CD4-positive, alpha-beta T cell treated with Interleukin-6 at 100 ng/mL for 8 hours (primary cell): ENCODE data around the gene GALNTL6.
A peak's percentile ranks its signal among the peaks of the same experiment; 100 is the strongest.
"Not testable (repeated sequence)": the region's sequence is repeated elsewhere in the genome, so short reads cannot be mapped to it uniquely, and the experiment has no call there.

Source experiments
- DNase-seq: peaks from one replicate; pipeline ENCODE4 v3.0.0-alpha.2; 2020; ENCODE audit warnings: mixed read lengths, low spot score

GALNTL6 gene

DNA sequence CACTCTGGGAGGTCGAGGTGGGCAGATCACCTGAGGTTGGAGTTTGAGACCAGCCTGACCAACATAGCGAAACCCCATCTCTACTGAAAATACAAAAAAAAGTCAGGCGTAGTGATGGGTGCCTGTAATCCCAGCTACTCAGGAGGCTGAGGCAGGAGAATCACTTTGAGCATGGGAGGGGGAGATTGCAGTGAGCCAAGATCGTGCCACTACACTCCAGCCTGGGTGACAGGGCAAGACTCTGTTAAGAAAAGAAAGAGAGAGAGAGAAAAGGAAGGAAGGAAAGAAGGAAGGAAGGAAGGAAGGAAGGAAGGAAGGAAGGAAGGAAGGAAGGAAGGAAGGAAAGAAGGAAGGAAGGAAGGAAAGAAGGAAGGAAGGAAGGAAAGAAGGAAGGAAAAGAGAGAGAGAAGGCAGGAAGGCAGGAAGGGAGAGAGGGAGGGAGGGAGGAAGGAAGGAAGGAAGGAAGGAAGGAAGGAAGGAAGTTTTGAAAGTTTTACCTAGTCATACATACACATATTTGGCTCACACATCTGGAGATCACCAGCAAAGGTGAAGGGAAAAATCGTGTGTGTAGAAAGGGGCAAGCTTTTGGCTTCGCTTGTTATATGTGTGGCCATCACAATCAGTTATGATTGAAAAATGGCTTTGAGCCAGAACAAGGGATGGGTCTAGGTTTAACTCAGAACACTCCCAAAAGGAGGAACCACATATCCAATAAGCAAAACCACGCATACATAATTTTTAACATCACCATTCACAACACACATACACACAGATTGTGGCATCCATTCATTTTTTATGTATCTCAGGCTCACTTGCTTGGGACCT is 1208.8 kb downstream of the GALNTL6 start:
- not testable (repeated sequence) for DNase-seq

DNA sequence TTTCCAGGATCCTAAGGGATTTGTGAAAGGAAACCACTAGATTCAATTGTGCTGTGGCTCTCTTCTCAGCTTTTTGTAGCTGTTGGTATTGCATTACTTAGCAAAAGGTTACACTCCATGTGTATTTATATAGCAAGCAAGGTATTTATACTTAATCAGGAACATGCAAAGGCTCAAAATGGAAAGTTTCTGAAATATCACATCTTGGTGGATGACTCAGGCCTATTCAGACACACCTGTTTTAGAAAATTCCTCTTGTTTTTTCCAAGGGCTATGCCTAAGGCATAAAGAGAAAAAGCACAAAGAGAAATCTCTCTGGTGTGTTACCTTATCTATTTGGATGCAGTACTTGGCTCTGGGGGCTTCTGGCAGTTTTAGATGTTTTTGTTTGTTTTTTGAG is 1211.0 kb downstream of the GALNTL6 start:
- DNase-seq, result no peak

DNA sequence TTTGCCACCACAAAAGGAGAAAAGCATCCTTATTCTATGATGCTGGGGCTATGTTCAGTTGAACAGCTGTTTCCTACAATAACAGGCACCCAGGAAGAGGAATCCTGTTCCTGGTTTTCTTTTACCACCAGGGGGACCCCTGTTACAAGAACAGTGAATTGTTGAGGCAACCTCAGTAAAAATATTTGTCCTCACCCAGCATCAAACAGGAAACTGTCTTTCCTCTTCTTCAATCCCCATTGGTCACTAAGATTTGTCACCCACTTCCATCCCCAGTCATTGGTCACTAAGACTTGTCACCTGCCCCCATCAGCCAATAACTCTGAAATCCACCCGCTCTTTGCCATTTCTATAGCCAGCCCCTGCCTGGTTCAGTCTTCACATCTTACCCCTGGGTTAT is 1211.9 kb downstream of the GALNTL6 start:
- DNase-seq, result peak; percentile 21

DNA sequence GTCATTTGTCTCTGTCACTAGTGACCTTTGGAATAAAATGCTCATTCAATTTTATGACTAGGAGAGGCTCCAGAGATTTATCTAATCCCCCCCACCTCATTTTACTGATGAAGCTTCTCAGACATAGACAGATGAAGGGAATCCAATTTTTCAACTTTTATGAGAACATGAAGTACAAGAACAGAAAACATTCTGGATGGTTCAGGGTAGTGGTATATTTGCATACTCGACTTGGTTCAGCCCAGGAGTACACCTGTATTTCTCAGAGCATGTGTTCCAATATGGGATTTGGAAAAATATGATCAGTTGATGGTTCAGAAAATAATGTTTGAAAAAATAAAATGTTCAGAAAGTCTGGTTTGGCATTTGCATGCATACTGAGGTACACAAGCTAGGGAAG is 1224.0 kb downstream of the GALNTL6 start:
- DNase-seq, result no peak

DNA sequence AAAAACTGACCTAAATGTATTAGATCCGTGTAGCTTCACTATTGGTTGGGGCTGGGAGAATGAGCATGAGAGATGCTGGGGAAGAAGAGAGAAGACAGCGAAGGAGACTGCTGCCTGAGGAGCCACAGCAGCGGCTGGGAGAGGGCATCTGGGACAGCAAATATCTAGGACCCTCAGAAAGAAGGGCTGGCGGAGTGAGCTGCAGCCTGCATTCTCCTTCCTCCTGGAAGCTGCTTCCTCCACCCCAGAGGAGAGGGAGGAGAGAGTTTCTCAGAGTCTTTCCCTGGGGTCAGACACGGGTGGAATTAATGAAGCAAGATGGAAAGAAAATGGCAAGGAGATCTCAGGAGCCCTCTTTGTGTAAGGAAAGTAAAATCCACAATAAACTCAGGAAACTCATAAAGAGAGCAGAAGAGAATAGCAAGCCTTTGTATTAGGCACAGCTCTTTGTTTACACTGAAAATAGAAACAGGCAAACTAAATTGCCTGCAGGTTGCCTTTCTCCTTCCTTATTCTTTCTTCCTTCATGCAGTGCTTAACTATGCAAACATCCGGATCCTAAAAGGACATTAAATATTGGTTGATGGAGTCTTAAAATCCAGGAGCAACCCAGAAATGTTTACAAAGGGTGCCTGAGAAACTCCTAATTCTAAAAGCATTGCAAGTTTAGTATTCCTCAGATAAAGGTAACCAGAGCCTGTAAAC is 1225.1 kb downstream of the GALNTL6 start:
- no peak for DNase-seq

DNA sequence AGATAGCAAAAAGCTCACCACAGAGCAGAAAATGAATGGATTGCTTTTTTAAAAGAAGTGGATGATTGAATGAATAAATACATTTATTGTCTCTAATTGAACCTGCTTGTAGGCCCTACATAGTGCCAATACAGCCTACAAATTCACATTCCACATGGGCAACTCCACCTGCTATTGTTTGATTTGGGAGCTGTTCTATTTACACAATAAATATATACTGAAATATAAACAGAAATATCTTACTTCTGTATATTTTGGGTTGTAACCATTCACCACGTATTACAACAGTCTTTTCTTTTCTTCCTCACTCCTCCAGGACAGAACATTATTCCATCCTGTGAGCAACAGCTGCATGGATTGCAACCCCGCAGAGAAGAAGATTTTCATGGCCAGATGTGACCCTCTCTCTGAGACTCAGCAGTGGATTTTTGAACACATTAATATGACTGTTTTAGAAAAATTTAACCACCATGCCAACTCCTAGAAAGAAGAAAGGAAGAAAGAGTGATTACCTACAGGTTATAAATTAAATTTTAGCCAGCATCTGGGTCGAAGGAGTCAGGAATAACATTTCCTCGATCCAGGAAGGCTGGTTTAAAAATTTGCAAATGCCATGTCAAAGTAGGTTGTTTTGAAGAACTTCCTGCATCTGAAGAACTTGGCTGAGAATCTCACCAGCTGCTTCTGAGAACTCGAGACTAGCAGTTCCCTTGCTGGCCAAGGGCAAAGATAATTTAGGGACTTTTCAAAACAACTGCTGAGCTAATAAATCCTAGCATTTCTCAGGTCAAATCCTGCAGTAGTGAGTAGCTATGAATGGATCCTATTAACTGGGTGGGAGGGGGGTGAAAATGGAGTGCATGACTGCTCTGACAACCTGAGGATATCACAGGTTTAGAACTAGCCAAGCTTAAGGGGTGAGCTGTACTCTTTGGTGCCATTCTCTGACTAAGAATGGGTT is 1226.7 kb downstream of the GALNTL6 start:
- no peak for DNase-seq

DNA sequence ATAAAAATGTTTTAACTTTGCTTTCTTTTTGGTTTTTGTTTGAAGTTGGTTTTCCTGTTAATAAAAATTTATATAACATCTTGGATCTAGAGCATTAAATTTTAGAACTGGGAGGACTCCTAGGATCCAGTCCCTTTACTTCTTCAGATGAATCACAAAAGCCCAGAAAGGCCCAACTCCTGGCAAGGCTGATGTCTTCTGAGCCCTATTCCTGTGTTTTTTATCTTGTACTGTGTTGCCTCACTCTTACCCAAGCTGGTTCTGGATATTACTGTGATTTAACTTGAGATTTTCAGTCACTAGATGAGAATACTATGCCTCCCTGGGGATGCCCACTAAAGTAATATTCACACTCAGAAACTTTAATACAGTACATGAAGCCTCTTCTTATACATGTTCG is 1228.3 kb downstream of the GALNTL6 start:
- DNase-seq, result no peak

DNA sequence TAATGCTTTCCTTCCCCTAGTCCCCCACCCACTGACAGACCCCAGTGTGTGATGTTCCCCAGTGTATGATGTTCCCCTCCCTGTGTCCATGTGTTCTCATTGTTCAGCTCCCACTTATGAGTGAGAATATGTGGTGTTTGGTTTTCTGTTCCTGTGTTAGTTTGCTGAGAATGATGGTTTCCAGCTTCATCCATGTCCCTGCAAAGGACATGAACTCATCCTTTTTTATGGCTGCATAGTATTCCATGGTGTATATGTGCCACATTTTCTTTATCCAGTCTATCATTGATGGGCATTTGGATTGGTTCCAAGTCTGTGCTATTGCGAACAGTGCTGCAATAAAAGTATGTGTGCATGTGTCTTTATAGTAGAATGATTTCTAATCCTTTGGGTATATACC is 1228.9 kb downstream of the GALNTL6 start:
- not testable (repeated sequence) for DNase-seq

DNA sequence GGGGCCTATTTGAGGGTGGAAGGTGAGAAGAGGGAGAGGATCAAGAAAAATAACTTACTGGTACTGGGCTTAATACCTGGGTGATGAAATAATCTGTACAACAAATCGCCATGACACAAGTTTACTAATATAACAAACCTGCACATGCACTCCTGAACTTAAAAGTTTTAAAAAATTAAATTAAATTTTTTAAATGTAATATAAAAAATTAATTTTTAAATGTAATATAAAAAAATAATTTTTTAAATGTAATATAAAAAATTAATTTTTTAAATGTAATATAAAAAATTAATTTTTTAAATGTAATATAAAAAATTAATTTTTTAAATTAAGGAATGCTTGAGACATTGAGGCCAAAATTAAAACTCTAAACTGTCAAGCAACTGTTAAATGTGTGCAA is 1231.1 kb downstream of the GALNTL6 start:
- DNase-seq, result no peak

DNA sequence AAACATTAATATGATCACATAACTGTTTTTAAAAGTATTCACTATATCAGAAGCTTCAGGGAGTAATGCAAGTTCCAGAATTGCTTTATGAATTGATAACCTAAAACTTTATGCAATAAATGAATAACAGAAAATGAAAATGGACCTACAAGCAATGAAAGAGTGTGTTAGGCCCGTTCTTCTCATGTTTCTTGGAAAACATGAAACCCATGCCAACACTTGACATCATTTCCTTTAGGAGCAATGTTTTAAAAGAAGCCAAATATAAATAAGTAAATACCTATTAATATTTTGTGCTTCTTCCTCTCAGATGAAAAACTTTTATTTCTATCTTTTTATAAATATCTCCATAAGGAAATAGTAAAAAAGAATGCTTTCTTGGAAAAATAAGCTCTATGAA is 1232.4 kb downstream of the GALNTL6 start:
- DNase-seq, result no peak

DNA sequence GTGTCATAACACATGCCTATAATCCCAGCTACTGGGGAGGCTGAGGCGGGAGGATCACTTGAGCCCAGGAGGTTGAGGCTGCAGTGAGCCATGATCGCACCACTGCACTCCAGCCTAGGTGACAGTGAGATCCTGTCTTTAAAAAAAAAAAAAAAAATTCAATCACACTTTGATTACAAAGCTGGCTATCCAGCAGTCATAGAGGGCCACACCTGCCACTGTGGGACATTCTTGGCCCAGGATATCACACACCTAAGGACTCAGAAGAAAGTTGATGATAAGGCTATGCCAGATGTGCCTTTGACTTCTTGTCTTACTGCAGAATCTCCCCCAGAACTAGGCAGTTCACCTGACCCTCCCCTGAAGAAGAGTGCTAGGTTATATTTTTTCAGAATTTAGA is 1232.9 kb downstream of the GALNTL6 start:
- DNase-seq, result no peak

DNA sequence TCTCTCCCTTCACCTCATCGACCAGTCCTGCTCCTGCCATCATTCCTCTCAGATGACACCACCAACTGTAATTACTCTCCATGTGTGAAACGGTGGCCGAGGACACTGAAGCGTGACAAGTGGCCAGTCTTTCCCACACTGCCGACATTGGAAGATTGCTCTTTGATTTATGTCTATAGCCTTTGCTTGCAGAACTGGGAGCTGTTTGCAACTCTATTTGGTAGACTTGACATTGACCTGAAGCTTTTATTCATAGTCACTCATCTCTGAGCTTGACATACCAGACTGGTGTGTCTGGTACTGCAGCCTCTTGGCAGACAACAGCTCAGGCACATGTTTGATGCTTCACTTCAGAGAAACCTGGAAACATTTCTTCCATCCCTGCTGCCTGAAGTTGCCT is 1233.6 kb downstream of the GALNTL6 start:
- DNase-seq, result no peak

DNA sequence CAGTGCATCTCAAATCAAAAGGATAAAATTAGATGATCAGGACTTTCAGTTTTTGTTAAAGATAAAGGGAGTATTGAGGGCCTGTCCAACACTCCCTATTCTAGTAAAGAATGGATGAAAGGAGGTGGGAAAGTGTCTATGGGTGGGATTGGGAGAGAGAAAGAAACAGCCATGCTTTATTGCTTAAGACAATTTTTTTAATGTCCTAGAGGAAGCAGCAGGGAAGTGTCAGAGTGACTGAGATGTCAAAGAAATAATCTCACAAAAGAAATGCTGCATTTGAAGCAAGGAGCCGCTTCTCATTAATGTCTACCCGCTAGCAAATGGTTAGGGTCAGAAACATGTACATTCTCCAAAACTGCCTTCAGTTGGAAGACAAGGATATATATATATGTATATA is 1238.0 kb downstream of the GALNTL6 start:
- no peak for DNase-seq

DNA sequence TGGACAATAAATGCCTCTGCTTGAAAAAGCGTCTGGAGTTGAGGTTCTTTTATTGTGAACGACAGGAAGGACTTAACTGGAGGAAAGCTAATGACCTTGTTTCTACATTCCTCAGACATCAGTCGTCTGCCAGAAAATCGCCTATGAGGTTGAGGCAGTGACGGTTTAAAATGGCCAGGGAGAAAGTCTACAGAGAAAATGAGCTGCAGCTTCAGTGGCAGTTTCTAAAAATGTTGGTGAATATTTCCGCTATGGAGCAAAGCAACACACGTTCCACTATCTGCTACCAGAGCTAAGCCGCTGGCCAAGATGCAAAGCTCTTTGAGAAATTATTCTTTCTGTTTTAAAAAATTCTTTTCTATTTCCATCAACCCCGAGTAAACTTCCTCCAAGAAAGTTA is 1238.5 kb downstream of the GALNTL6 start:
- DNase-seq, result no peak

DNA sequence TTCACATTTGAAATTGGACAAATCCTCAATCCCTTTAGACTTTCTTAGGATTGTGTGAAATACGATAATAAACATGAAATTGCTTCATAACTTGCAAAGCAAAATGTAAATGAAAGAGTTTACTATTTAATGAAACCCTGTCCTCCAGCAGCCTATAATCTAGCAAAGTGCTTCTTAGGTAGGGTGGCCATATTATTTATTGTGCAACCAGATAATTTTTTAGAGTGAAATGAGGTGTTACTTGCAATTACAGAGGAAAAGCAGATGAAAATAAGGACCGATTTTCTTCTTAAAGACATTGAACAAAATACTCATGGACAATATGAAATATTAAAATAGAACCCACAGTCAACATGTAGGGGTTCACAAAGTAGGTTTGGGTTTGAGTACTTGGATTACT is 1239.2 kb downstream of the GALNTL6 start:
- DNase-seq, result no peak

DNA sequence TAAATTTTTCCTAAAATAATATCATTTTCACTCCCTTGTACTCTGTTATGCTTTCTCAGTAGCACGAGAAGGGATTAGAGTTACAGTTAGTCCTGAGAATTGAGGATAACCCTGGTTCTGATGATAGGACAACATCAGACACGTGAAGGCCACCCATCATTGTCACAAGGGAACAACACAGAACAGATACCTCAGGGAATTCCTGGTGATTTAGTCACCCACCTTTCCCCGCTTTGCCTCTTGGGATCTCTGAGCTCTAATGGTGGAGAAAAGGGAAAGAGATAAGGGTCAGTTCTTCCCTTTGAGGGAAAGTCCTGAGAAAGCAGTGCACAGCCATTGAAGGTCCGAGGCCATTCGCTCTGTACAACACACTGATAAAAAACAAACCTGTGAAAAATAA is 1243.1 kb downstream of the GALNTL6 start:
- DNase-seq, result no peak

DNA sequence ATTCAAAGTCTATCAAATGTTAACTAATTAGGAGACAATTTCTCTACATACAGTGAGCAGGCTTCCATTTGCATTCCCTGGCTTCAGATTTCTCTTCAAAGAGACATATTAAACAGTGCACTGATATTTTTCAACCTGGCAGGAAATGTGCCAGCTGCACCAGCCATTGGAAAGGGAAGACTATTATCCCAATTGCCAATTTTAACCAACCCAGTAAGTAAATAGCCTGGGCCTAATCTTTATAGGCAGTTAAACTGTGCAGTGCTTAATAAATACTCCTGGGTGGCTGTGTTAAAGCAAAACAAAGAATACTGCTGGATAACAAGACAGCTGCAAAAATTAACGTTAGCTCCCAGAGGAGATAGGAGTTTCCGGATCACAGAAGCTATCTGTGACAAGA is 1243.5 kb downstream of the GALNTL6 start:
- no peak for DNase-seq

DNA sequence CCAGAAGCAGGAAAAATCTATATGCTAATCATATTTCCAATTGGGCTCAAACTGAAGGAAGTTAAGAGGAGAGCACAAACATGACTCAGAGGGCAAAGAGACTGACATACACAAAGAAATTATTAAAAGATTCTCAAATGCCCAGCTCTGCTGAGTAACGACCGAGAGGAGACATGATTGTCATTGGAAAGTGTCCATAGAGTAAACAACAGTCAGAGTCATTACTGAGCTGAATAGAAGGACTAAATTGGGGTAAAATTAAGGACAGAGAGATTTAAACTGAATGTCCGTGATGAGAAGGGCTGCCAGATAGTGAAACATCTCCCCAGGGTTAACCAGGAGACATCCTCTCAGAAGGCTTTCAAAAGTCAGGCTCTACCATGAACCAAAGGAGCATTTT is 1244.2 kb downstream of the GALNTL6 start:
- no peak for DNase-seq

DNA sequence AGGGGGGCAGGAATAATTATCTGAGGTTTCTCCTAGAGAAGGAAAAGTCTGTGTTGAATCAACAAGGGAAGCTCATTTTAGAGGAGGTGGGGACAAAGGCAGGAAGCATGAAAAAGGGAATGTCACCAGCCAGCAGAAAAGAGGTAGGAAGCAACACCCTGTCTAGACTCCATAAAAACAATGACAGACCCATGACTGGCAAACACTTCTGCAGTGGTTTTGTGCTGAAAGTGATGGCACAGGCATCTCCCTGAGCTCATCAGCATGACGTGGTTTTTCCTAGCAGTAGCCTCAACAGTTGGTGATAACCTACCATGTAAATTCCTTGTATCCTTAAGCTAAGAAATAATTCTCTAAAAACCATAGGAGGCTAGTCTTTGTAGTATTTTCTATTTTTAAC is 1244.7 kb downstream of the GALNTL6 start:
- no peak for DNase-seq

DNA sequence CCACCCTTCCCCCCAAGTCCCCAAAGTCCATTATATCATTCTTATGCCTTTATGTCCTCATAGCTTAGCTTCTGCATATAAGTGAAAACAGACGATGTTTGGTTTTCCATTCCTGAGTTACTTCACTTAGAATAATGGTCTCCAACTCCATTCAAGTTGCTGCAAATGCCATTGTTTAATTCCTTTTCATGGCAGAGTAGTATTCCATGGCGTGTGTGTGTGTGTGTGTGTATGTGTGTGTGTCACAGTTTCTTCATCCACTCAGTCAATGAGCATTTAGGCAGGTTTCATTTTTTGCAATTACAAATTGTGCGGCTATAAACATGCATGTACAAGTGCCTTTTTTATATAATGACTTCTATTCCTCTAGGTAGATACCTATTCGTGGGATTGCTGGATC is 1248.0 kb downstream of the GALNTL6 start:
- no peak for DNase-seq

DNA sequence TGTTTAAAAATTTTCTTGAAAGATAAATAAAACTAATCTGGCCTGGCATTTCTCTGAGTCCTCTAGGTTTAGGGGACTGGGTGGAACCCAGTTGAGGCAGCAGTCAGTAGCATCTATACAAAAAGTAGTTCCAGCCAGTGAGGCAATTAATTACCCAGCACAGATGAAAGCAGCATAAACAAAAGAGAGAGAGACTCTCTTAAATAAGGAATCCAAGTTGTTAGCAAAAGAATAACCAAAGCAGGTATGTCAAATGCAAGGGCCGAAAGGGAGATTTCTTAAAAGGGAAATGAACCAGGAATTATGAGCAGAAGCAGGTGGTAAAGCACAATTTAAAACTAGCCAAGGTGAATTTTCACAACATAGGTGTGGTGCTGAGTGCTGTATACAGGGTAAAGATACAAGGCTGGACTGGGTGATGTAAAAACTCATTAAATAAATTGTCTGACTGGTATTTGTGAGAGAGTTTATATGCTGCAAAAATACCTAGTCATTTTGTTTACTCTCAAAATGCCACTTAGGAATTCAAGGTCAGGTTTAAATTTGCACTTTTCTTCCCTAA is 1260.8 kb downstream of the GALNTL6 start:
- DNase-seq, result no peak

DNA sequence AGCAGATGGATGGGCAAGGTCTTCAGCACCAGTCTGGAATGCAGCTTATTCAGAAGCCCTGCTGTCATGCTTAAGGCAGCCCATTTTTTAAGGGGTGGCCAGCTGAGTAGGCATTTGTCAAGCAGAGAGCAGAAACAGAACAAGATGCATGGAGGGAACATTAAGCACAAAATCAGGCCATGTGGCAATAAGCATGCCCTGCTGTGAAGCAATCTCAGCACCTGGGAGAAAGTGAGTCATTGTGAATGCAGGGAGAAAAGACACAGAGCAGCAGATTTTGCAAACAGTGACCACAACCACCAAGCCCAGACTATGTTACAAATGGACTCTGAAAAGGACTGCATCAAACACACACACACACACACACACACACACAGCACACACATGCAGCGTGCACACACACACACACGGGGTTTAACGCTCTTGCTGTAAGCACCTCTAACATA is 1261.3 kb downstream of the GALNTL6 start:
- DNase-seq, result no peak
